Fibroblast of lung (primary cell): ENCODE data around the gene CNTN1. TPM values are rescaled to one million over a fixed set of nuclear protein-coding genes. Genes with fewer than 3 reads are reported as not detected.

ENCODE experiments used
- DNase-seq, 2 donors: peaks; one replicate each; pipeline versions ENCODE4 v3.0.0 to v3.0.0-alpha.2; 2010; ENCODE audit warnings: low read depth in 2 of 2
- H2AFZ ChIP-seq: 2 replicates; pipeline ENCODE4 v1.5.1; 2012; ENCODE audit warnings: low read length, control low read depth, inconsistent platforms
- H3K27ac ChIP-seq: 2 replicates; pipeline ENCODE4 v1.5.1; 2011; ENCODE audit warnings: low read length, control low read depth; ENCODE audit not compliant: insufficient read depth
- H3K27me3 ChIP-seq: 2 replicates; pipeline ENCODE4 v1.5.1; 2011; ENCODE audit warnings: mild to moderate bottlenecking, low read length; ENCODE audit not compliant: control insufficient read depth, insufficient read depth
- H3K36me3 ChIP-seq: 2 replicates; pipeline ENCODE4 v1.5.1; 2011; ENCODE audit warnings: low read length; ENCODE audit not compliant: control insufficient read depth, insufficient read depth
- H3K4me1 ChIP-seq: 2 replicates; pipeline ENCODE4 v1.5.1; 2011; ENCODE audit warnings: low read length; ENCODE audit not compliant: control insufficient read depth, insufficient read depth; ENCODE audit errors: extremely low read depth
- H3K4me2 ChIP-seq: 2 replicates; pipeline ENCODE4 v1.5.1; 2011; ENCODE audit warnings: low read length, control low read depth; ENCODE audit not compliant: insufficient read depth; ENCODE audit errors: extremely low read depth
- H3K4me3 ChIP-seq, 4 experiments: fragments of 200-600 bp in 1 of 4; sonication (generic) in 1 of 4; replicated peaks in 1 of 4; 2 replicates each; pipeline ENCODE4 v1.5.1; 2011 to 2016; ENCODE audit warnings: low read length in 4 of 4, low read depth in 3 of 4, mild to moderate bottlenecking in 3 of 4, control low read depth in 2 of 4, inconsistent platforms in 1 of 4, mixed read lengths in 1 of 4; ENCODE audit not compliant: insufficient read depth in 1 of 4; ENCODE audit errors: control extremely low read depth in 1 of 4
- H3K79me2 ChIP-seq: 2 replicates; pipeline ENCODE4 v1.5.1; 2012; ENCODE audit warnings: mild to moderate bottlenecking, low read length, inconsistent platforms; ENCODE audit not compliant: control insufficient read depth, insufficient read depth
- H3K9ac ChIP-seq: 2 replicates; pipeline ENCODE4 v1.5.1; 2011; ENCODE audit warnings: mild to moderate bottlenecking, low read length, control low read depth; ENCODE audit not compliant: insufficient read depth
- H3K9me3 ChIP-seq: 2 replicates; pipeline ENCODE4 v1.5.1; 2012; ENCODE audit warnings: low read depth, low read length; ENCODE audit not compliant: control insufficient read depth, insufficient read depth
- H4K20me1 ChIP-seq: 2 replicates; pipeline ENCODE4 v1.5.1; 2011; ENCODE audit warnings: low read length; ENCODE audit not compliant: control insufficient read depth, insufficient read depth; ENCODE audit errors: extremely low read depth
- EZH2 ChIP-seq: IDR thresholded peaks from 2 replicates; pipeline ENCODE4 v1.5.1; 2012; ENCODE audit warnings: low read length, control low read depth, mild to moderate bottlenecking; ENCODE audit errors: missing control alignments
- polyA plus RNA-seq, 2 donors: library from polyadenylated mRNA; depleted of rRNA in 1 of 2; stranded (reverse) in 1 of 2; unstranded in 1 of 2; fragments of >200 nt; gene quantifications; 2 replicates each; pipeline ENCODE4 v1.2.1, GENCODE V29; 2011 to 2012; ENCODE audit warnings: missing spikeins in 1 of 2
- total RNA-seq: library from RNA; depleted of rRNA; stranded (reverse); fragments of >200 nt; gene quantifications from 2 replicates; pipeline ENCODE4 v1.2.1, GENCODE V29; 2014
- TF ChIP-seq, protein P1 (sequence below), 2 donors: IDR thresholded peaks in 1 of 2; conservative IDR thresholded peaks in 1 of 2; 1 replicate in 1 of 2; 2 replicates in 1 of 2; pipeline ENCODE4 v1.5.1; 2011 to 2012; ENCODE audit warnings: low read length in 2 of 2, control low read depth in 1 of 2, inconsistent platforms in 1 of 2, low read depth in 1 of 2, mild to moderate bottlenecking in 1 of 2

Gene CNTN1
- total and polyA plus RNA-seq, 2 donors (not counting 1 experiment from before 2014, with no cell fraction given), result 0.22 to 0.83 TPM

DNA sequence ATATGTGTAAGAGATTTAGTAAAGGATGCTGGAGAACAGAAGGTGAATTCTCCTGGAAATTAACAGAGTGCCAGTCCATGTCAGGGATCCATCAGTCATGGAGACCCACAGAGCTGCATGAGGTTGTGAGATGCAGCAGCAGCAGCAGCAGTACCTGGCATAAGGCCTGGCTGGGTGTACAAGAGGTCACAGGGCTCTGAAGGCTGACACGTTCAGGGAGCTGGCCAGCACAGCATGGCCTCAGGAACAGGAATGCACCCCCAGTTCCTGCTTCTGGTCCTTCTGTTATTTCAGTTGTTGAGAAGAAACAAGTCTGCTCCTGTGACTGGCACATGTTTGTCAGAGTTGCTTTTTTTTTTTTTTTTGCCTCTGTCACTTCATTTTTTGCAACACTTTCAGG is 210.8 kb downstream of the CNTN1 start:
- Histone ChIP-seq H2AFZ (no peak overlapping the region), H3K79me2 (no peaks in the 10 kb centered on the region), H3K4me2 (no peak overlapping the region), H4K20me1 (no peaks in the 10 kb centered on the region), H3K4me1 (no peaks in the 10 kb centered on the region), H3K27ac (no peak overlapping the region), H3K27me3 (no peaks in the 10 kb centered on the region), H3K4me3 (no peak overlapping the region), H3K36me3 (no peaks in the 10 kb centered on the region), H3K9ac (no peak overlapping the region), H3K9me3 (no peaks in the 10 kb centered on the region)
- no peak for DNase-seq
- TF ChIP-seq EZH2, result no peak
- TF ChIP-seq, protein P1, sequence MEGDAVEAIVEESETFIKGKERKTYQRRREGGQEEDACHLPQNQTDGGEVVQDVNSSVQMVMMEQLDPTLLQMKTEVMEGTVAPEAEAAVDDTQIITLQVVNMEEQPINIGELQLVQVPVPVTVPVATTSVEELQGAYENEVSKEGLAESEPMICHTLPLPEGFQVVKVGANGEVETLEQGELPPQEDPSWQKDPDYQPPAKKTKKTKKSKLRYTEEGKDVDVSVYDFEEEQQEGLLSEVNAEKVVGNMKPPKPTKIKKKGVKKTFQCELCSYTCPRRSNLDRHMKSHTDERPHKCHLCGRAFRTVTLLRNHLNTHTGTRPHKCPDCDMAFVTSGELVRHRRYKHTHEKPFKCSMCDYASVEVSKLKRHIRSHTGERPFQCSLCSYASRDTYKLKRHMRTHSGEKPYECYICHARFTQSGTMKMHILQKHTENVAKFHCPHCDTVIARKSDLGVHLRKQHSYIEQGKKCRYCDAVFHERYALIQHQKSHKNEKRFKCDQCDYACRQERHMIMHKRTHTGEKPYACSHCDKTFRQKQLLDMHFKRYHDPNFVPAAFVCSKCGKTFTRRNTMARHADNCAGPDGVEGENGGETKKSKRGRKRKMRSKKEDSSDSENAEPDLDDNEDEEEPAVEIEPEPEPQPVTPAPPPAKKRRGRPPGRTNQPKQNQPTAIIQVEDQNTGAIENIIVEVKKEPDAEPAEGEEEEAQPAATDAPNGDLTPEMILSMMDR (conservative IDR thresholded peaks at IDR 0.05 in 1 of 2, IDR thresholded peaks at IDR 0.05 in 1 of 2; ENCODE audit: low read depth in 1 of 2, low read length in 2 of 2), result no peak

DNA sequence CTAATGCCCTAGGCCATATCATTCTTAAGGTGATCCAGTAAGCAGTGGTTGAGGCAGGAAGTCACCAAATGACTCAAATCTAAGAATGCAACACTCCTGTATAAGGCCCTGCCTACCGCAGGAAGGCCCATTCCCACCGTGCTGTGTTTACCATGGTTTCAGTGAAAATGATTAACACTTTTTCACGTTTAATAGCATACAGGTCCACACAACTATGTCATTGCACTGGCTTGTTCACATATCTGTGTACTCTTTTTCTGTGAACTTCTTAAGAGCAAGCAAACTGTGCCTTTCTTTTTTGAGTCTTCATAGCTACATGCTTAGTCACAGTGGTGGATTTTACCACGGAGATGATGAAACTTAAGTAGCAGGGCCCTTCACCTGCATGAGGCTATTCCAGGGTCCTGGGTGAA is 214.9 kb downstream of the CNTN1 start:
- H3K36me3 ChIP-seq, result no peaks in the 10 kb centered on the region
- H3K4me2 ChIP-seq, result no peak overlapping the region
- H4K20me1 ChIP-seq, result no peaks in the 10 kb centered on the region
- no peaks in the 10 kb centered on the region for H3K4me1 ChIP-seq
- H3K4me3 ChIP-seq, result no peak overlapping the region
- H3K27me3 ChIP-seq, result no peaks in the 10 kb centered on the region
- H3K79me2 ChIP-seq, result no peaks in the 10 kb centered on the region
- peak; percentile 22 to 46 for DNase-seq
- H3K9me3 ChIP-seq, result no peaks in the 10 kb centered on the region
- H2AFZ ChIP-seq, result no peak overlapping the region
- no peak overlapping the region for H3K9ac ChIP-seq
- no peak overlapping the region for H3K27ac ChIP-seq
- TF ChIP-seq, protein P1 (conservative IDR thresholded peaks at IDR 0.05 in 1 of 2, IDR thresholded peaks at IDR 0.05 in 1 of 2; ENCODE audit: low read depth in 1 of 2, low read length in 2 of 2), result no peak
- TF ChIP-seq EZH2, result no peak

DNA sequence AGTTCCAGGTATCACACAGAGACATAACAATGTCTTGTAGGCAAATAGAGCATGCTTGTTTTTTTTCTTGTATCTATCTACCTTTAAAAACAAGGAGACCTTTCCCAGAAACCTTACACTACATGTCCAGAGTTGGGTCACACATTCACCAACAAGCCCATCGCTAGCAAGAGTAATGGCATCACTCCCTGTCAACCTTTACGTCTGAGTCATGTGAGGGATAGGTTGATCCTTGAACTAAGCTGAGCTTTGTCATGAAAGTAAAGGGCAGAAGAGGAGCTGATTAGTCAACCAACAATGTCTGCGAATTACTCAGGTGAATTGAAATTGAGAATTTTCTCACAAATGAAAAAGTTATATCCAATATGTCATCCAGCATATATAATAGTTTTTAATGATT is 219.4 kb downstream of the CNTN1 start:
- Histone ChIP-seq H3K4me3 (no peak overlapping the region), H4K20me1 (no peaks in the 10 kb centered on the region), H3K9ac (no peak overlapping the region), H3K79me2 (no peaks in the 10 kb centered on the region), H3K27me3 (no peaks in the 10 kb centered on the region), H3K36me3 (no peaks in the 10 kb centered on the region), H3K4me2 (no peak overlapping the region), H3K9me3 (no peaks in the 10 kb centered on the region), H3K4me1 (no peaks in the 10 kb centered on the region), H2AFZ (no peak overlapping the region), H3K27ac (no peak overlapping the region)
- TF ChIP-seq EZH2, result no peak
- TF ChIP-seq, protein P1 (conservative IDR thresholded peaks at IDR 0.05 in 1 of 2, IDR thresholded peaks at IDR 0.05 in 1 of 2; ENCODE audit: low read depth in 1 of 2, low read length in 2 of 2), result no peak
- DNase-seq, result no peak
